Urinary bladder (tissue), 4 donors: ENCODE results near the gene MBL2. TPM values are rescaled to one million over a fixed set of nuclear protein-coding genes. Genes with fewer than 3 reads are reported as not detected.

Experiments used
- DNase-seq: peaks from one replicate; pipeline ENCODE4 v3.0.0-alpha.2; 2015; ENCODE audit errors: extremely low spot score
- H3K27ac ChIP-seq: one replicate; pipeline ENCODE4 v1.5.1; 2013; ENCODE audit warnings: low read depth, mild to moderate bottlenecking, moderate library complexity
- H3K36me3 ChIP-seq: one replicate; pipeline ENCODE4 v1.6.1; 2013; ENCODE audit warnings: mild to moderate bottlenecking, moderate library complexity; ENCODE audit not compliant: insufficient read depth
- H3K4me1 ChIP-seq: one replicate; pipeline ENCODE4 v1.6.1; 2013; ENCODE audit warnings: mild to moderate bottlenecking, moderate library complexity; ENCODE audit not compliant: insufficient read depth
- H3K4me3 ChIP-seq: one replicate; pipeline ENCODE4 v1.5.1; 2013; ENCODE audit warnings: low read depth, low read length
- whole genome bisulfite sequencing: extraction: QIAGEN DNeasy Blood & Tissue Kit; methylation state at CpG from one replicate; pipeline ENCODE4 v1.1.7; 2013; 5-methylcytosine and 5-hydroxymethylcytosine counted together
- polyA plus RNA-seq: library from polyadenylated mRNA; stranded (reverse); fragments of 200-250 nt; gene quantifications from one replicate; pipeline ENCODE4 v1.2.3, GENCODE V29; 2013
- total RNA-seq: library from RNA; depleted of rRNA; stranded (reverse); fragments of >200 nt; gene quantifications from one replicate; pipeline ENCODE4 v1.2.3, GENCODE V29; 2014
- donor health status: healthy with polysubstance abuse.
- donor health status: healthy.

The MBL2 gene
- total and polyA plus RNA-seq, 2 donors: 0.05 TPM; not detected in 1

DNA sequence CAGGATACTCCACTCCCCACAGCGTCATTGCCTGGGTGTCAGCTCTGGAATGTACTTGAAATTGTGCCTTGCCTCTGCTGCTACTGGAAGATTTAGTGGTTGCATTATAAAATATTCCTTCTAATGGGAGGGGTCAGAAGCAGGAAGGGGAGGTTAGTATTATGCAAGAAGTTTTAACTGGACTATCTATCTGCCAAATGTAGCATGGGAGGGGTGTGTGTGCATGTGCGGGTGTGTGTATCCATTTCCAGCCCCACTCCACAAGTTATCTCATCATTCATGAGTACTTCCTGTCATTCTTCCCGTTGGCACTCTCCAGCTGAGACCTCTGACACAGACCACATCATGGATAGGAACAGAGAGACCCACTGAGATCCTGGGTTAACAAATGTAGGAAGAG is 13.4 kb downstream of the MBL2 start:
- no peaks in the 10 kb centered on the region for H3K4me1 ChIP-seq
- H3K36me3 ChIP-seq: no peaks in the 10 kb centered on the region
- H3K4me3 ChIP-seq: no peak overlapping the region
- H3K27ac ChIP-seq: no peak overlapping the region
- DNase-seq: no peak
- 46% methylated on average over 3 of the region's 3 CpGs for WGBS

- no peaks in the 10 kb centered on the region for H3K4me1 ChIP-seq
- H3K36me3 ChIP-seq: no peaks in the 10 kb centered on the region
- no peak overlapping the region for H3K4me3 ChIP-seq
- WGBS: 92% methylated on average over 2 of the region's 2 CpGs
- H3K27ac ChIP-seq: no peak overlapping the region
- no peak for DNase-seq
These were observed 14.2 kb downstream of the MBL2 start for GRCh38 chr10:52758406-52758805.

DNA sequence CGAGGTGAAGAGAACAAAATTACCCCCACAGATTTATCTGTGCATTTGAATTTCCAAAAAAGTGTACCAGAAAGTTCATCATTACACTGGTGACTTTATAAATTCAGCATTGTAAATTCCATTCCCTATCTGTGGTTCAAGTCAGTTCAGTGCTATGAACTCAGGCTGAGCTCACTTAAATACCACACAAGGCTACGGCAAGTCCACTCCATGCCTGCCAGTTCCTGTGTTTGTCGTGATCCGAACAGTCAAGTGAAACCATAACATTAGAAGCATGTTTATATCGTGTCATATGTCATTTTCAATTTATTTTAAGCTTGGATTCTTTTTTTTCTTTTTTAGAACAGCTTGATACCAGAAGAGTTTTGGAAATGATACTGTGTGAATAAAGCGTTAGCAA is 14.8 kb downstream of the MBL2 start:
- H3K27ac ChIP-seq: no peak overlapping the region
- DNase-seq: no peak
- no peaks in the 10 kb centered on the region for H3K36me3 ChIP-seq
- WGBS: 56% methylated on average over 6 of the region's 6 CpGs
- no peak overlapping the region for H3K4me3 ChIP-seq
- no peaks in the 10 kb centered on the region for H3K4me1 ChIP-seq

DNA sequence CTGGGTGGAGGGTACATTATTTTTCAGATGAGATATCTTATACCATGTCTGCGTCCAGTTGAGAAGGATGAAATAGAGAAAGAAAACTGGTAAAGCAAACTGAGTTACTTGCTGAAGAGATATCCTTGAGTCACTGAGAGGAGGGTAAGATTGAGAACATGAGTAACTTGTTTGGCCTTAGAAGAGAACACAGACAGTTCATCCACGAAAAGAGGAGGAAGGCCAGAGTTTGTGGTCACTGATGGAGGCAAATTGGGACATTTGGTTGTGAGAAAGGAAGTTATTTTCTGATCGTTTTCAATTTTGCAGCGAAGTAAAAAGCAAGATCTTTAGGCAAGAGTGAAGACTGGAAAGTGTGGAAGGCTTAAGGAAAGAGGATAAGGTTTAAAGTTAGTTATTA is 15.6 kb downstream of the MBL2 start:
- no peaks in the 10 kb centered on the region for H3K4me1 ChIP-seq
- no peak overlapping the region for H3K4me3 ChIP-seq
- H3K36me3 ChIP-seq: no peaks in the 10 kb centered on the region
- 80% methylated on average over 4 of the region's 4 CpGs for WGBS
- no peak for DNase-seq
- H3K27ac ChIP-seq: no peak overlapping the region

DNA sequence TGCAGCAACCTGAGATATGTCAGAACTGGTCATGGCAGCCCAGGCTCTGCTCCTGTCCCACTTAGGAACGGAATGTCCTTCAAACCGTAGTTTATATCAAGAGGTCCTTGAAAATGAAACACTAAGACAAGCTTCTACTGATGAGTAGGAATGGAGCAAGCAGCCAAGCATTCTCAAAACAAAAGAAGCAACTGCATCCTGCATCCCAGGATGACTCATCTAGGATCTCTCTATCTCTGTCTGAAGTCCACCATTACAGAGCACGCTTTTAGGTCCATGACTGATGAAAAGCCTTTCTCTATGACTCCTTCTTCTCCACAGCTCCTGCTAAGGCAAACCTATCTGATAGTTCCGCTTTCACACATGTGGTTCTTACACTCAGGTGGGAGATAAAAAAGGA is 16.3 kb downstream of the MBL2 start:
- no peak for DNase-seq
- WGBS: 94% methylated on average over 4 of the region's 4 CpGs

DNA sequence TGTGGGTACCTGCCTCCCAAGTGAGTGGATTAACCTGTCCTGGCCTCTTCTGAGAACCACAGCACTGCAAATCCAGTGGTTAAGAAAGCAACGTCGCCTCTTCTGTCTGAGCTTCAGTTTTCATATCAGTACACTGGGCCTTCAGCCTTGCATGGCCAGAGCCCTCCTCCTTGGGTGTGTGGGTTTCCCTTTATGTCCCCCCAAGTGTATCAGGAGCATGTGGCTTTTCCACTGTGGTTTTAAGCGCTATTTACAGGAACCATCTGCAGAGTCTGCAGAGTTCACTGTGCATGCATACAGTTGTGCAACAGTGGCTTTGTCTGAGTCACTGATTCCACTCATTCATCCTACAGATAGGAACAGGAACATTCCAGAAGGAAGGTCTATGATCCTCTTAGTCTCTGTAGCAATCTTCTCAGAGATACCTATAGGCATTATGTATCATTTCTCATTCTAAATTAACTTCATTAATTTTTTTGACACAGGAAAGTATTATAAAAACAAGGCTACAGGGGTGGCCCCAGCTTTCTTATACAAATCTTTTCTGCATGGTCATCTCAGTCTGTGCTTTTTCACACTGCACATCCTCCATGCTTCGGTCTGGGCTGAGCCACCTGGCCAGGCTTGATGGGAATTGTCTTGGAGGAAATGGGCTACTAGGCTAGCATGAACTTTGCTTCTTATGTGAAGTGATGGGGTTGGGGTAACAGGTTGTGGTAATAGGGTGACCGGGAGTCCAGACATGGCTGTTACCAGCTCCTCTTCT is 17.1 kb downstream of the MBL2 start:
- WGBS: 80% methylated on average over 5 of the region's 5 CpGs

More for the DNA sequence above, 16.3 kb downstream of the MBL2 start:
- Histone ChIP-seq H3K4me3 (no peak overlapping the region), H3K4me1 (no peaks in the 10 kb centered on the region), H3K27ac (no peak overlapping the region), H3K36me3 (no peaks in the 10 kb centered on the region)

GRCh38 chr10:52752801-52753445 is 19.7 kb downstream of the MBL2 start:
- no peaks in the 10 kb centered on the region for H3K4me1 ChIP-seq
- no peak for DNase-seq
- 91% methylated on average over 3 of the region's 3 CpGs for WGBS

More for the DNA sequence above, 17.1 kb downstream of the MBL2 start:
- H3K36me3 ChIP-seq: no peaks in the 10 kb centered on the region
- no peaks in the 10 kb centered on the region for H3K4me1 ChIP-seq
- H3K27ac ChIP-seq: no peak overlapping the region
- no peak for DNase-seq
- H3K4me3 ChIP-seq: no peak overlapping the region

DNA sequence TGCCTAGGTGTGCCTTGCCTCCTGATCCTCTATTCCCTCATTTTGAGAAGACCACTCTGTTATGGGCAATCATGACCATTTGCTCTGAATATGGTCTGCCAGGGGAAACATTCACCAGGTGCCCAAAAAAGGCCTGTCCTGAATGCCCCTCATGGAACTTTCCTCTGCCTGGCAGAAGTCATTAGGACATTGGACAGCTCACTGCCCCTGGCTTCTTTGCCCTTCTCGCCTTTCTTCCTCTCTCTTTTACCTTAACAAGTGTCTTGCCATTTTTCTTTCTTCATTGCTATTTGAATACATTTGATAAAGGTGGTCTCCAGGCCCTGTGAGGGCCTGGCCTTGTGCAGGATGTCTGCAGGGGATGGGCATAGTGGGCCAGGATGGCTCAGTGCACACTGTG is 20.3 kb downstream of the MBL2 start:
- DNase-seq: no peak
- no peaks in the 10 kb centered on the region for H3K4me1 ChIP-seq
- H3K27ac ChIP-seq: no peak overlapping the region
- H3K36me3 ChIP-seq: no peaks in the 10 kb centered on the region
- no peak overlapping the region for H3K4me3 ChIP-seq
- WGBS: 77% methylated on average over 1 of the region's 1 CpG

More at GRCh38 chr10:52752801-52753445, 19.7 kb downstream of the MBL2 start:
- no peak overlapping the region for H3K27ac ChIP-seq
- H3K36me3 ChIP-seq: no peaks in the 10 kb centered on the region
- H3K4me3 ChIP-seq: no peak overlapping the region

- WGBS: 93% methylated on average over 2 of the region's 2 CpGs
- no peaks in the 10 kb centered on the region for H3K4me1 ChIP-seq
- no peak overlapping the region for H3K27ac ChIP-seq
- H3K36me3 ChIP-seq: no peaks in the 10 kb centered on the region
- no peak for DNase-seq
- no peak overlapping the region for H3K4me3 ChIP-seq
These were observed 21.2 kb downstream of the MBL2 start for GRCh38 chr10:52751337-52751736.

DNA sequence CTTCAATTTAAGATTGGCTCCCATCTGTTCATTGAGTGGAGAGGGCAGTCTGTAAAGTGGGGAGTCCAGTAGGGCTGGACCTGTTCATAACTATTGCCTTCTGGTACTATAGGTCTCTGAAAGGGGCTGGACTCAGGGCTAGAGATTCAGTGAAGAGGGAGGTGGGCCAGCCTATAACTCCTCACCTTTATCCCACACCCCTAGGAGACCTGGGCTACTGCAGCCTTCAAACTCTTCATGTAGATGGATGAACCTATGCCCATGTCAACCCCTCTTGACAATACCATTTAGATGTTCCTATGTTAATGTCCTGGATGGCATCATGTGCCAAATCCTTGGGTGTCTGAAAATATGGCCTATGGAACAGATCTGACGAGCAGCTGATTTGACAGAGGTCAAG is 22.0 kb downstream of the MBL2 start:
- WGBS: 76% methylated on average over 1 of the region's 1 CpG
- DNase-seq: no peak
- Histone ChIP-seq H3K36me3 (no peaks in the 10 kb centered on the region), H3K4me1 (no peaks in the 10 kb centered on the region), H3K4me3 (no peak overlapping the region), H3K27ac (no peak overlapping the region)

DNA sequence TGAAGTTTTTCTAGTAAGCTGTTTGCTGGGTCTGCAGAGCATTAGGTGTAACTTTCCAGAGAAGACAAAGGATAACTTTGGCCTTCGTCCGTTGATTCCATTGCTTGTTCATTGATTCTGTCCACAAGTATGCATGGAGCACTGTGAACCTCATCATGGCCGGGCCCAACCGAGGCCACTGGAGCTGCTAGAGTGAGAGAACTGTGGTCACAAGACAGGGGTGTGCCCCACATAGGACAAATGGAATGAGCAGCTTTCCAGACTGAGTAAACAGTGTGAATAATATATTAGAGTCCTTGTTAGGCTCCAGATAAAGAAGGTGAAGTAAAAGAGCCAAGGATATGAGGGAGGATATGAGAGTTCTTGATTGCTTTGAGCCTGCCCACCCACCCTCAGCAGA is 24.9 kb downstream of the MBL2 start:
- Histone ChIP-seq H3K27ac (no peak overlapping the region), H3K36me3 (no peaks in the 10 kb centered on the region), H3K4me1 (no peaks in the 10 kb centered on the region), H3K4me3 (no peak overlapping the region)
- no peak for DNase-seq
- 91% methylated on average over 4 of the region's 4 CpGs for WGBS

DNA sequence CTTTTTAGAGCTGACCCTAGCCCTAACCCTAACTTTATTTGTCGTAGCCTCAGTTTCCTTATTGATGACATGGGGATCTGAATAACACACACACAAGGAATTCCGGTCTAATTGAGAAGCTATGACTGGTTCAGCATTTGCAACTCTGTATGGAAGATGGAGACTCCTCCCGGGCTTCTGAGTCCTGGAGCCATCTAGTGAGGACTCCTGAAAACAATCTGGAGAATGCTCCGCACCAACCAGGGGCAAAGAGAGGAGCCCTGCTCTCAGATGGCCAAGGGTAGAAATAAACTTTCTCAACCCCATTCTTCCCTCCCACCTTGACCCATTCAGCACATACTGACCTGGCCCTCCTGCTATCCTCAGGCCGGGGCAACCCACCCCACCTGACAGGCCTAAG is 26.4 kb downstream of the MBL2 start:
- DNase-seq: no peak
- H3K4me3 ChIP-seq: no peak overlapping the region
- H3K27ac ChIP-seq: no peak overlapping the region
- no peaks in the 10 kb centered on the region for H3K4me1 ChIP-seq
- H3K36me3 ChIP-seq: no peaks in the 10 kb centered on the region
- 67% methylated on average over 5 of the region's 5 CpGs for WGBS

- WGBS: 74% methylated on average over 8 of the region's 8 CpGs
- H3K36me3 ChIP-seq: no peaks in the 10 kb centered on the region
- no peak overlapping the region for H3K4me3 ChIP-seq
- H3K27ac ChIP-seq: no peak overlapping the region
- no peaks in the 10 kb centered on the region for H3K4me1 ChIP-seq
- no peak for DNase-seq
These were observed 28.4 kb downstream of the MBL2 start for GRCh38 chr10:52744057-52744805.

DNA sequence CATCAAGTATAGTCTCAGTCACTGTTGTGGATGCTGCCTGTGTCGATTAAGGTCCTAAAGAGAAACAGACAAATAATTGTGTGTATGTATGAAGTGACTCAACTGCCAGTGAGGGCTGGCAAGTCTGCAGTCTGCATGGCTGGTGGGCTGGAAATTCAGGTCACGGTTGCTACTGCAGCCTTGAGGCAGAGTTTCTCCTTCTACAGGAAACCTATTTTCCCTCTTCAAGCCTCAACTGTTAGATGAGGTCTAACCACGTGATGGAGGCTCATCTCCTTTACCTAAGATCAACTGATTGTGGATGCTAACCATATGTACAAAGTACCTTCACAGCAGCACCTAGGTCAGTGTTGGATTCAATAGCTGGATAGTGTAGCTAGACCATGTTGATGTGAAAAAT is 29.9 kb downstream of the MBL2 start:
- no peak overlapping the region for H3K27ac ChIP-seq
- no peak for DNase-seq
- 65% methylated on average over 3 of the region's 3 CpGs for WGBS
- no peaks in the 10 kb centered on the region for H3K36me3 ChIP-seq
- H3K4me3 ChIP-seq: no peak overlapping the region
- H3K4me1 ChIP-seq: no peaks in the 10 kb centered on the region
